Astrocyte (in vitro differentiated cells and primary cell): ENCODE measurements around the gene B4GALT4. TPM values are rescaled to one million over a fixed set of nuclear protein-coding genes. Genes with fewer than 3 reads are reported as not detected.

Experiments
- DNase-seq: peaks from one replicate; pipeline ENCODE4 v3.0.0-alpha.2; 2010; ENCODE audit warnings: low read depth
- FAIRE-seq: peaks from 2 replicates; lab custom pipeline; 2011; peaks lifted over from hg19 to GRCh38; lab: Jason Lieb, UNC
- H2AFZ ChIP-seq: 2 replicates; pipeline ENCODE4 v1.6.0; 2012; ENCODE audit warnings: low read depth, low read length, inconsistent platforms
- H3K27ac ChIP-seq: 2 replicates; pipeline ENCODE4 v1.5.1; 2011; ENCODE audit warnings: low read depth, low read length, inconsistent platforms
- H3K27me3 ChIP-seq: 2 replicates; pipeline ENCODE4 v1.6.0; 2011; ENCODE audit warnings: low read length, inconsistent platforms; ENCODE audit not compliant: insufficient read depth
- H3K36me3 ChIP-seq: 2 replicates; pipeline ENCODE4 v1.5.1; 2011; ENCODE audit warnings: low read length, inconsistent platforms; ENCODE audit not compliant: insufficient read depth
- H3K4me1 ChIP-seq: 2 replicates; pipeline ENCODE4 v1.5.1; 2011; ENCODE audit warnings: low read length, inconsistent platforms; ENCODE audit not compliant: insufficient read depth
- H3K4me2 ChIP-seq: 2 replicates; pipeline ENCODE4 v1.6.0; 2012; ENCODE audit warnings: low read length, inconsistent platforms
- H3K4me3 ChIP-seq: 2 replicates; pipeline ENCODE4 v1.5.1; 2011; ENCODE audit warnings: low read depth, mild to moderate bottlenecking, low read length, inconsistent platforms; ENCODE audit not compliant: insufficient read depth
- H3K79me2 ChIP-seq: 2 replicates; pipeline ENCODE4 v1.6.0; 2012; ENCODE audit warnings: mild to moderate bottlenecking, low read length, inconsistent platforms; ENCODE audit not compliant: insufficient read depth
- H3K9ac ChIP-seq: 2 replicates; pipeline ENCODE4 v1.6.0; 2012; ENCODE audit warnings: mild to moderate bottlenecking, low read length, inconsistent platforms
- H3K9me3 ChIP-seq: 2 replicates; pipeline ENCODE4 v1.5.1; 2012; ENCODE audit warnings: low read depth, mild to moderate bottlenecking, low read length, inconsistent platforms; ENCODE audit not compliant: insufficient read depth
- H4K20me1 ChIP-seq: 2 replicates; pipeline ENCODE4 v1.6.0; 2012; ENCODE audit warnings: low read length, inconsistent platforms; ENCODE audit not compliant: insufficient read depth
- H3K27ac Mint-ChIP-seq: one replicate; pipeline ENCODE4 v1.8.0; 2021; ENCODE audit warnings: mild to moderate bottlenecking, mixed read lengths; ENCODE audit not compliant: unreplicated experiment
- H3K27me3 Mint-ChIP-seq: one replicate; pipeline ENCODE4 v1.8.0; 2021; ENCODE audit warnings: low read depth, mixed read lengths; ENCODE audit not compliant: unreplicated experiment
- H3K36me3 Mint-ChIP-seq: one replicate; pipeline ENCODE4 v1.8.0; 2021; ENCODE audit warnings: low read depth, mixed read lengths; ENCODE audit not compliant: unreplicated experiment
- H3K4me1 Mint-ChIP-seq: one replicate; pipeline ENCODE4 v1.8.0; 2021; ENCODE audit warnings: low read depth, mixed read lengths; ENCODE audit not compliant: unreplicated experiment
- H3K4me3 Mint-ChIP-seq: one replicate; pipeline ENCODE4 v1.8.0; 2021; ENCODE audit warnings: mild to moderate bottlenecking, moderate library complexity, mixed read lengths; ENCODE audit not compliant: unreplicated experiment
- H3K9me3 Mint-ChIP-seq: one replicate; pipeline ENCODE4 v1.8.0; 2021; ENCODE audit warnings: mild to moderate bottlenecking, mixed read lengths; ENCODE audit not compliant: unreplicated experiment
- CTCF ChIP-seq: IDR thresholded peaks from 2 replicates; pipeline ENCODE4 v1.5.1; 2011; ENCODE audit warnings: low read depth, mild to moderate bottlenecking, inconsistent platforms, low read length, moderate library complexity; ENCODE audit not compliant: insufficient read depth
- EZH2 ChIP-seq: IDR thresholded peaks from 2 replicates; pipeline ENCODE4 v1.6.1; 2012; ENCODE audit warnings: mild to moderate bottlenecking, low read length, inconsistent platforms; ENCODE audit not compliant: insufficient read depth
- total RNA-seq: library from RNA; stranded (reverse); gene quantifications from 2 replicates; pipeline ENCODE4 v1.2.1, GENCODE V29; 2021

Gene B4GALT4
- total RNA-seq, 1 donor from 2014 or later, result 36.7 TPM

GRCh38 chr3:119184111-119184510 lies 56.6 kb downstream of the B4GALT4 start:
- H3K27me3 Mint-ChIP-seq, result no peaks in the 10 kb centered on the region
- no peaks in the 10 kb centered on the region for H3K9me3 Mint-ChIP-seq
- H3K27ac ChIP-seq, result no peak overlapping the region
- TF ChIP-seq EZH2 (no peak), CTCF (no peak)
- FAIRE-seq (no peak), DNase-seq (no peak)
- H3K36me3 ChIP-seq, result no peaks in the 10 kb centered on the region
- H4K20me1 ChIP-seq, result no peaks in the 10 kb centered on the region
- no peaks in the 10 kb centered on the region for H3K9me3 ChIP-seq
- H3K4me1 Mint-ChIP-seq, result peaks cover 5% of the 10 kb centered on the region
- no peak overlapping the region for H3K9ac ChIP-seq
- peaks cover 10% of the 10 kb centered on the region for H3K4me1 ChIP-seq
- H2AFZ ChIP-seq, result no peak overlapping the region
- H3K79me2 ChIP-seq, result no peaks in the 10 kb centered on the region
- H3K4me3 Mint-ChIP-seq, result no peak overlapping the region
- H3K27me3 ChIP-seq, result no peaks in the 10 kb centered on the region
- H3K4me3 ChIP-seq, result no peak overlapping the region
- H3K36me3 Mint-ChIP-seq, result no peaks in the 10 kb centered on the region
- no peak overlapping the region for H3K27ac Mint-ChIP-seq
- H3K4me2 ChIP-seq, result no peak overlapping the region

GRCh38 chr3:119181765-119182164 lies 58.9 kb downstream of the B4GALT4 start:
- FAIRE-seq, result peak; percentile 5
- Histone ChIP-seq H2AFZ (no peak overlapping the region), H3K36me3 (no peaks in the 10 kb centered on the region), H3K9me3 (no peaks in the 10 kb centered on the region), H3K4me3 (no peak overlapping the region), H3K27ac (no peak overlapping the region), H3K9ac (no peak overlapping the region), H3K27me3 (no peaks in the 10 kb centered on the region), H4K20me1 (no peaks in the 10 kb centered on the region), H3K4me2 (no peak overlapping the region), H3K79me2 (no peaks in the 10 kb centered on the region), H3K4me1 (peaks cover 10% of the 10 kb centered on the region)
- H3K9me3 Mint-ChIP-seq, result peaks cover 2% of the 10 kb centered on the region
- TF ChIP-seq EZH2, result no peak
- TF ChIP-seq CTCF, result no peak
- DNase-seq, result peak; percentile 33
- no peak overlapping the region for H3K4me3 Mint-ChIP-seq
- no peak overlapping the region for H3K27ac Mint-ChIP-seq
- H3K4me1 Mint-ChIP-seq, result peaks cover 4% of the 10 kb centered on the region
- no peaks in the 10 kb centered on the region for H3K36me3 Mint-ChIP-seq
- no peaks in the 10 kb centered on the region for H3K27me3 Mint-ChIP-seq

GRCh38 chr3:119177321-119177720 lies 63.4 kb downstream of the B4GALT4 start:
- peaks cover 4% of the 10 kb centered on the region for H3K27me3 Mint-ChIP-seq
- peaks cover 4% of the 10 kb centered on the region for H3K4me1 ChIP-seq
- no peak overlapping the region for H3K27ac Mint-ChIP-seq
- FAIRE-seq (no peak), DNase-seq (no peak)
- H3K27ac ChIP-seq, result peak overlapping the region; percentile 3
- no peak overlapping the region for H3K4me2 ChIP-seq
- no peaks in the 10 kb centered on the region for H3K9me3 ChIP-seq
- no peak overlapping the region for H3K4me3 Mint-ChIP-seq
- peaks cover 2% of the 10 kb centered on the region for H3K9me3 Mint-ChIP-seq
- peaks cover 5% of the 10 kb centered on the region for H3K4me1 Mint-ChIP-seq
- H3K79me2 ChIP-seq, result no peaks in the 10 kb centered on the region
- no peak overlapping the region for H2AFZ ChIP-seq
- TF ChIP-seq CTCF (no peak), EZH2 (no peak)
- no peaks in the 10 kb centered on the region for H4K20me1 ChIP-seq
- H3K27me3 ChIP-seq, result peaks cover 2% of the 10 kb centered on the region
- H3K36me3 Mint-ChIP-seq, result no peaks in the 10 kb centered on the region
- no peak overlapping the region for H3K4me3 ChIP-seq
- H3K9ac ChIP-seq, result no peak overlapping the region
- H3K36me3 ChIP-seq, result no peaks in the 10 kb centered on the region
